ENCODE results near the gene ATG10. TPM values are rescaled to one million over a fixed set of nuclear protein-coding genes. Genes with fewer than 3 reads are reported as not detected.
"Not testable (repeated sequence)": the region's sequence is repeated elsewhere in the genome, so short reads cannot be mapped to it uniquely, and the experiment has no call there.

ATG10 gene
- polyA plus RNA-seq, 1 of the 3 experiments (the other 2 are of a cell fraction) = 3.2 TPM

DNA sequence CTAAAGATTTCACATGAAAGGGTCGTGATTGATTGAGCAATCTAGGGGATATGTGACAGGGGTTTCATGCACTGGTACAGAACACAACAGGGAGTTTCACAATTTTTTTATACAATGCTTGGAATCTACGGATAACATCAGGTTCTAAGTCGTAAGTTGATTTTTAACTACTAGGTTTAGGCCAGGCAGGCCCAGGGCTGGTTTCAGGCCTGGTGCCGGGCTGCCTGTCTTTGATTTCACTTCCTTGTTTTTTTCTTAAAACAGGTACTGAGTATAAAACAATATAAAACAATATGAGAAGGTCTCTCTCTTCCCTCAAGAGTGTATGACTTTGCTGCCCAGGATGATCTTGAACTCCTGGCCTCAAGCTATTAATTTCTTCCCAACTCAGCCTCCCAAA, 301.6 kb downstream of the ATG10 start:
- WGBS (ENCODE audit: low lambda C conversion rate) = 94% methylated on average over 4 of the region's 4 CpGs
- not testable (repeated sequence) for DNase-seq

DNA sequence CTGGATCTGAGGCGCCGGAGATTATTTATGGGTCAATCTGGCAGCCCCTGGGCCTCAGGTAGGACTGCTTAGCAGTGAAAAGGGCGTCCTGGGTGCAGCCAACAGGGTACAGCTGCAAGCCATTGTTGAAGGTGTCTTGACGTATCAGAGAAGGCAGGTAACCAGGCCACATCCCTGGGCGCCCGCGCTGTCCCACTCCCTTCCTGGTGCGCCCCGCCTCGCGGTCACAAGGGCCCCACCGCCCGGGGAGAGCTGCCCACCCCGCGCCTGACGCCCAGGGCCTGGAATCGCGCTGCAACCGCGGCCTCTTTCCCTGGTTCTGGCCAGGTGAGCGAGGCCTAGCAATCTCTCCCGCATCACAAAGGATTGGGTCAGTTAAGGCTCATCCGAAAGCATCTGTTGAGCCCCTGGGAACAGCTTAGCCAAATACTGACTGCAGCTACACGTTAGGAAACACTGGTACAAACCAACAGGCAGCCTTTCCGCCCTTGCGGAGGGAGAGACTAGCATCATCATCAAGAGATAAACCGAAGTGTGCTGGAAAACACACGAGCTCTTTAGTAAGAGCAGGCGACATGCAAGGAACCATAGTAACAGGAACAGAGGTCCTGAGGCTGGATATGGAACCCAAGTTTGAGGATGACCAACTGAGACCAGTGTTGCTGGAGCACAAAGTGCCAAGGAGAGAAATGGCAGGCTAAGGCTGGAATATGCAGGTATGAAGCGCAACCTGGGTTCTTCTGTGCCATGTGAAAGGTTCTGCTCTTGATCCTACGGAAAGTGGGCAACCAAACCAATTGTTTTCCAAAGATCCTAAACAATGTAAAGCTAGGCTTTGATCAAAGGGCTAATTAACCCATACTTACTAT, 302.8 kb downstream of the ATG10 start:
- CTCF ChIA-PET = interaction anchor here (0.5 to 1.9 kb wide), 3 partner anchors 15 to 123 kb away, joined by 3 to 9 read pairs (median 4); no protein-coding TSS in a partner anchor
- DNase-seq = peak; percentile 34

More for the DNA sequence above, 301.6 kb downstream of the ATG10 start:
- CTCF ChIA-PET = interaction anchor here (1.9 kb wide), 1 partner anchor 14 kb away, joined by 9 read pairs; no protein-coding TSS in a partner anchor
- H4K20me1 ChIP-seq (ENCODE audit: insufficient read depth); POLR2A ChIA-PET; H3K9me2 ChIP-seq; H3K9me3 ChIP-seq; H3K27me3 ChIP-seq (ENCODE audit: insufficient read depth); H3K4me3 ChIP-seq (ENCODE audit: low read depth in 2 of 2, low read length in 1 of 2); H2AFZ ChIP-seq (ENCODE audit: low read depth); H3K27ac ChIP-seq (ENCODE audit: low read depth in 2 of 2, low read length in 1 of 2); H3K9ac ChIP-seq; H3K4me2 ChIP-seq: not testable (repeated sequence)
- peaks cover 40% of the 10 kb centered on the region for H3K79me2 ChIP-seq (ENCODE audit: insufficient read depth)
- peaks cover 32 to 63% of the 10 kb centered on the region in 2 experiments for H3K36me3 ChIP-seq (replicated peaks in 1 of 2; ENCODE audit: control insufficient read depth in 1 of 2, insufficient read depth in 2 of 2, low read length in 1 of 2)
- peaks cover 6 to 10% of the 10 kb centered on the region in 2 experiments; a peak in 3 of 4 replicates for H3K4me1 ChIP-seq (ENCODE audit: control insufficient read depth in 1 of 2, insufficient read depth in 2 of 2, low read depth in 1 of 2, low read length in 1 of 2)
- peaks cover 24% of the 10 kb centered on the region for H3F3A ChIP-seq (replicated peaks; ENCODE audit: insufficient read depth)

More for the DNA sequence above, 302.8 kb downstream of the ATG10 start:
- Histone ChIP-seq H3K4me1 (ENCODE audit: control insufficient read depth in 1 of 2, insufficient read depth in 2 of 2, low read depth in 1 of 2, low read length in 1 of 2) (peaks cover 8 to 10% of the 10 kb centered on the region in 2 experiments; a peak in 3 of 4 replicates), H3K9me3 (no peaks in the 10 kb centered on the region), H4K20me1 (ENCODE audit: insufficient read depth) (no peaks in the 10 kb centered on the region), H3K27me3 (ENCODE audit: insufficient read depth) (no peaks in the 10 kb centered on the region), H3K4me3 (ENCODE audit: low read depth in 2 of 2, low read length in 1 of 2) (no peak overlapping the region), H3K9me2 (no peaks in the 10 kb centered on the region), H3K36me3 (replicated peaks in 1 of 2; ENCODE audit: control insufficient read depth in 1 of 2, insufficient read depth in 2 of 2, low read length in 1 of 2) (peaks cover 30 to 51% of the 10 kb centered on the region in 2 experiments), H2AFZ (ENCODE audit: low read depth) (no peak overlapping the region), H3K4me2 (no peak overlapping the region), H3K9ac (no peak overlapping the region), H3K27ac (ENCODE audit: low read depth in 2 of 2, low read length in 1 of 2) (no peak overlapping the region; a peak in 1 of 4 replicates), H3K79me2 (ENCODE audit: insufficient read depth) (peaks cover 44% of the 10 kb centered on the region), H3F3A (replicated peaks; ENCODE audit: insufficient read depth) (peaks cover 24% of the 10 kb centered on the region)
- TF ChIP-seq SMC3 (IDR thresholded peaks at IDR 0.05; ENCODE audit: low read depth, low read length) (no peak), MXI1 (IDR thresholded peaks at IDR 0.05; ENCODE audit: low read depth, low read length) (no peak), YY1 (IDR thresholded peaks at IDR 0.05; ENCODE audit: low read depth) (no peak), SIN3A (IDR thresholded peaks at IDR 0.05; ENCODE audit: borderline replicate concordance, low read depth, low read length) (peak; percentile 66; the same call in 1 of the 2 replicates), POLR2AphosphoS5 (IDR thresholded peaks at IDR 0.05; ENCODE audit: low read depth, low read length) (peak; percentile 22; the same call in 1 of the 2 replicates), RXRA (IDR thresholded peaks at IDR 0.05; ENCODE audit: borderline replicate concordance, low read depth) (no peak), TEAD4 (IDR thresholded peaks at IDR 0.05; ENCODE audit: borderline replicate concordance, insufficient read depth) (no peak), ELF1 (IDR thresholded peaks at IDR 0.05) (no peak), CHD2 (IDR thresholded peaks at IDR 0.05; ENCODE audit: low read length, partially characterized antibody) (no peak), GABPA (IDR thresholded peaks at IDR 0.05; ENCODE audit: low read depth) (no peak), FOXJ3 (CRISPR knock-in tag; IDR thresholded peaks at IDR 0.05) (no peak)
- TF ChIP-seq, protein P1, sequence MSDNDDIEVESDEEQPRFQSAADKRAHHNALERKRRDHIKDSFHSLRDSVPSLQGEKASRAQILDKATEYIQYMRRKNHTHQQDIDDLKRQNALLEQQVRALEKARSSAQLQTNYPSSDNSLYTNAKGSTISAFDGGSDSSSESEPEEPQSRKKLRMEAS (IDR thresholded peaks at IDR 0.05; ENCODE audit: low read depth) = no peak
- TF ChIP-seq, protein P2, sequence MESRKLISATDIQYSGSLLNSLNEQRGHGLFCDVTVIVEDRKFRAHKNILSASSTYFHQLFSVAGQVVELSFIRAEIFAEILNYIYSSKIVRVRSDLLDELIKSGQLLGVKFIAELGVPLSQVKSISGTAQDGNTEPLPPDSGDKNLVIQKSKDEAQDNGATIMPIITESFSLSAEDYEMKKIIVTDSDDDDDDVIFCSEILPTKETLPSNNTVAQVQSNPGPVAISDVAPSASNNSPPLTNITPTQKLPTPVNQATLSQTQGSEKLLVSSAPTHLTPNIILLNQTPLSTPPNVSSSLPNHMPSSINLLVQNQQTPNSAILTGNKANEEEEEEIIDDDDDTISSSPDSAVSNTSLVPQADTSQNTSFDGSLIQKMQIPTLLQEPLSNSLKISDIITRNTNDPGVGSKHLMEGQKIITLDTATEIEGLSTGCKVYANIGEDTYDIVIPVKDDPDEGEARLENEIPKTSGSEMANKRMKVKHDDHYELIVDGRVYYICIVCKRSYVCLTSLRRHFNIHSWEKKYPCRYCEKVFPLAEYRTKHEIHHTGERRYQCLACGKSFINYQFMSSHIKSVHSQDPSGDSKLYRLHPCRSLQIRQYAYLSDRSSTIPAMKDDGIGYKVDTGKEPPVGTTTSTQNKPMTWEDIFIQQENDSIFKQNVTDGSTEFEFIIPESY (IDR thresholded peaks at IDR 0.05; ENCODE audit: borderline replicate concordance, low read depth) = no peak
- TF ChIP-seq, protein P3, sequence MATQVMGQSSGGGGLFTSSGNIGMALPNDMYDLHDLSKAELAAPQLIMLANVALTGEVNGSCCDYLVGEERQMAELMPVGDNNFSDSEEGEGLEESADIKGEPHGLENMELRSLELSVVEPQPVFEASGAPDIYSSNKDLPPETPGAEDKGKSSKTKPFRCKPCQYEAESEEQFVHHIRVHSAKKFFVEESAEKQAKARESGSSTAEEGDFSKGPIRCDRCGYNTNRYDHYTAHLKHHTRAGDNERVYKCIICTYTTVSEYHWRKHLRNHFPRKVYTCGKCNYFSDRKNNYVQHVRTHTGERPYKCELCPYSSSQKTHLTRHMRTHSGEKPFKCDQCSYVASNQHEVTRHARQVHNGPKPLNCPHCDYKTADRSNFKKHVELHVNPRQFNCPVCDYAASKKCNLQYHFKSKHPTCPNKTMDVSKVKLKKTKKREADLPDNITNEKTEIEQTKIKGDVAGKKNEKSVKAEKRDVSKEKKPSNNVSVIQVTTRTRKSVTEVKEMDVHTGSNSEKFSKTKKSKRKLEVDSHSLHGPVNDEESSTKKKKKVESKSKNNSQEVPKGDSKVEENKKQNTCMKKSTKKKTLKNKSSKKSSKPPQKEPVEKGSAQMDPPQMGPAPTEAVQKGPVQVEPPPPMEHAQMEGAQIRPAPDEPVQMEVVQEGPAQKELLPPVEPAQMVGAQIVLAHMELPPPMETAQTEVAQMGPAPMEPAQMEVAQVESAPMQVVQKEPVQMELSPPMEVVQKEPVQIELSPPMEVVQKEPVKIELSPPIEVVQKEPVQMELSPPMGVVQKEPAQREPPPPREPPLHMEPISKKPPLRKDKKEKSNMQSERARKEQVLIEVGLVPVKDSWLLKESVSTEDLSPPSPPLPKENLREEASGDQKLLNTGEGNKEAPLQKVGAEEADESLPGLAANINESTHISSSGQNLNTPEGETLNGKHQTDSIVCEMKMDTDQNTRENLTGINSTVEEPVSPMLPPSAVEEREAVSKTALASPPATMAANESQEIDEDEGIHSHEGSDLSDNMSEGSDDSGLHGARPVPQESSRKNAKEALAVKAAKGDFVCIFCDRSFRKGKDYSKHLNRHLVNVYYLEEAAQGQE (IDR thresholded peaks at IDR 0.05; ENCODE audit: low read depth, low read length) = no peak
- WGBS (ENCODE audit: low lambda C conversion rate) = 99% methylated on average over 30 of the region's 31 CpGs
- POLR2A ChIA-PET = no interaction called here
